NOMO-1 treated with DMSO at 0.1 percent for 48 hours (cell line): Measurements from ENCODE around the gene PPP2R5A.
"Not testable (repeated sequence)": the region's sequence is repeated elsewhere in the genome, so short reads cannot be mapped to it uniquely, and the experiment has no call there.

Experiments used
- DNase-seq: peaks from one replicate; lab custom pipeline; 2025; ENCODE audit not compliant: unreplicated experiment; lab: John Stamatoyannopoulos, UW

The PPP2R5A gene

GRCh38 chr1:212267017-212267416 is 18.2 kb upstream of the PPP2R5A start:
- no peak for DNase-seq

GRCh38 chr1:212267460-212267859 is 17.8 kb upstream of the PPP2R5A start:
- DNase-seq: no peak

GRCh38 chr1:212269306-212269705 is 15.9 kb upstream of the PPP2R5A start:
- DNase-seq: no peak

- no peak for DNase-seq
Measured at GRCh38 chr1:212270564-212270963, 14.6 kb upstream of the PPP2R5A start.

GRCh38 chr1:212271234-212271633 is 14.0 kb upstream of the PPP2R5A start:
- no peak for DNase-seq

- DNase-seq: no peak
Measured at GRCh38 chr1:212271823-212272485, 13.3 kb upstream of the PPP2R5A start.

- DNase-seq: no peak
Measured at GRCh38 chr1:212281590-212281989, 3.6 kb upstream of the PPP2R5A start.

- DNase-seq: no peak
Measured at GRCh38 chr1:212283741-212284140, 1.5 kb upstream of the PPP2R5A start.

- DNase-seq: no peak
Measured at GRCh38 chr1:212284332-212284743, 872 bp upstream of the PPP2R5A start.

- peak; percentile 60 for DNase-seq
Measured at GRCh38 chr1:212285685-212286555, 710 bp downstream of the PPP2R5A start.

- DNase-seq: peak; percentile 11
Measured at GRCh38 chr1:212286556-212287131, 1.4 kb downstream of the PPP2R5A start.

- DNase-seq: no peak
Measured at GRCh38 chr1:212287261-212287895, 2.2 kb downstream of the PPP2R5A start.

- DNase-seq: not testable (repeated sequence)
Measured at GRCh38 chr1:212287995-212288394, 2.8 kb downstream of the PPP2R5A start.

- DNase-seq: no peak
Measured at GRCh38 chr1:212288615-212289014, 3.4 kb downstream of the PPP2R5A start.

GRCh38 chr1:212289262-212290077 is 4.3 kb downstream of the PPP2R5A start:
- DNase-seq: no peak

GRCh38 chr1:212290608-212291007 is 5.4 kb downstream of the PPP2R5A start:
- no peak for DNase-seq

- DNase-seq: peak; percentile 71
Measured at GRCh38 chr1:212291505-212292134, 6.4 kb downstream of the PPP2R5A start.

- DNase-seq: no peak
Measured at GRCh38 chr1:212292250-212293105, 7.3 kb downstream of the PPP2R5A start.

- no peak for DNase-seq
Measured at GRCh38 chr1:212293579-212293978, 8.4 kb downstream of the PPP2R5A start.
